ENCODE results near the gene LRCOL1.

The LRCOL1 gene

GRCh38 chr12:132562489-132563021, 47.8 kb downstream of the LRCOL1 start:
- DNase-seq (ENCODE audit: low spot score) = no peak

GRCh38 chr12:132561427-132562156, 48.8 kb downstream of the LRCOL1 start:
- no peak for DNase-seq (ENCODE audit: low spot score)

GRCh38 chr12:132560614-132561426, 49.6 kb downstream of the LRCOL1 start:
- DNase-seq (ENCODE audit: low spot score) = no peak

- no peak for DNase-seq (ENCODE audit: low spot score)
Observed at GRCh38 chr12:132560364-132560613, 50.1 kb downstream of the LRCOL1 start.

- DNase-seq (ENCODE audit: low spot score) = no peak
Observed at GRCh38 chr12:132559652-132560363, 50.6 kb downstream of the LRCOL1 start.

- no peak for DNase-seq (ENCODE audit: low spot score)
Observed at GRCh38 chr12:132558861-132559623, 51.3 kb downstream of the LRCOL1 start.

GRCh38 chr12:132558042-132558856, 52.1 kb downstream of the LRCOL1 start:
- no peak for DNase-seq (ENCODE audit: low spot score)

GRCh38 chr12:132557291-132558015, 52.9 kb downstream of the LRCOL1 start:
- no peak for DNase-seq (ENCODE audit: low spot score)

- DNase-seq (ENCODE audit: low spot score) = no peak
Observed at GRCh38 chr12:132556801-132557200, 53.6 kb downstream of the LRCOL1 start.

- no peak for DNase-seq (ENCODE audit: low spot score)
Observed at GRCh38 chr12:132556216-132556615, 54.2 kb downstream of the LRCOL1 start.

GRCh38 chr12:132555686-132556085, 54.7 kb downstream of the LRCOL1 start:
- DNase-seq (ENCODE audit: low spot score) = no peak

GRCh38 chr12:132554845-132555630, 55.3 kb downstream of the LRCOL1 start:
- no peak for DNase-seq (ENCODE audit: low spot score)
